A673 (cell line): ENCODE data around the gene COQ8A. TPM values are rescaled to one million over a fixed set of nuclear protein-coding genes. Genes with fewer than 3 reads are reported as not detected.

ENCODE experiments used
- BruUV-seq: library from RNA; stranded (reverse); fragments of 400-500 nt; replicated peaks from 2 replicates; lab custom pipeline; 2021; lab: Mats Ljungman, UMichigan
- CTCF ChIA-PET: fragments of 300-600 bp; sonication (Branson Sonifier 250); formaldehyde crosslinking; loops from one replicate; lab custom pipeline; 2022; ENCODE audit warnings: antibody characterized with exemption; lab: Charles Lee
- POLR2A ChIA-PET: fragments of 300-600 bp; sonication (Branson Sonifier 250); formaldehyde crosslinking; loops from one replicate; lab custom pipeline; 2022; ENCODE audit warnings: antibody characterized with exemption; ENCODE audit not compliant: low non-redundant PET; lab: Charles Lee
- DNase-seq: peaks from one replicate; pipeline ENCODE4 v3.0.0-alpha.2; 2015; ENCODE audit warnings: low spot score
- H3K27ac ChIP-seq: fragments of 200-600 bp; sonication (generic); 2 replicates; pipeline ENCODE4 v1.5.1; 2016; ENCODE audit warnings: mixed run types, low read depth, mild to moderate bottlenecking, mixed read lengths, antibody characterized with exemption, low read length; ENCODE audit not compliant: poor library complexity, severe bottlenecking
- H3K27me3 ChIP-seq: fragments of 200-600 bp; sonication (generic); replicated peaks from 2 replicates; pipeline ENCODE4 v1.6.1; 2017; ENCODE audit warnings: mixed run types, low read depth, mild to moderate bottlenecking, mixed read lengths, antibody characterized with exemption, low read length; ENCODE audit not compliant: insufficient read depth, poor library complexity
- H3K36me3 ChIP-seq: fragments of 200-600 bp; sonication (generic); 2 replicates; pipeline ENCODE4 v1.6.1; 2016; ENCODE audit warnings: mixed run types, mild to moderate bottlenecking, mixed read lengths, antibody characterized with exemption, low read length; ENCODE audit not compliant: insufficient read depth, poor library complexity, severe bottlenecking
- H3K4me1 ChIP-seq: fragments of 200-600 bp; sonication (generic); 2 replicates; pipeline ENCODE4 v1.6.1; 2017; ENCODE audit warnings: mixed run types, mild to moderate bottlenecking, mixed read lengths, antibody characterized with exemption, low read length; ENCODE audit not compliant: insufficient read depth, poor library complexity, severe bottlenecking
- H3K4me3 ChIP-seq: fragments of 200-600 bp; sonication (generic); 2 replicates; pipeline ENCODE4 v1.5.1; 2016; ENCODE audit warnings: low read depth, mixed run types, mild to moderate bottlenecking, mixed read lengths, low read length; ENCODE audit not compliant: poor library complexity, severe bottlenecking
- H3K9me3 ChIP-seq: fragments of 200-600 bp; sonication (generic); 2 replicates; pipeline ENCODE4 v1.6.1; 2016; ENCODE audit warnings: mixed run types, low read depth, mild to moderate bottlenecking, mixed read lengths, antibody characterized with exemption, low read length; ENCODE audit not compliant: poor library complexity, severe bottlenecking
- EZH2 ChIP-seq: fragments of 200-600 bp; sonication (generic); IDR thresholded peaks from 2 replicates; pipeline ENCODE4 v1.6.1; 2017; ENCODE audit warnings: borderline replicate concordance, low read depth, mild to moderate bottlenecking, mixed read lengths, antibody characterized with exemption, low read length; ENCODE audit not compliant: poor library complexity, severe bottlenecking
- intact Hi-C: fragments of 100-400 bp; cut with micrococcal nuclease; formaldehyde crosslinking; loops from one replicate; pipeline ENCODE4 v1.10.0; 2022; ENCODE audit not compliant: unreplicated experiment
- total RNA-seq: library from RNA; stranded (reverse); gene quantifications from 2 replicates; pipeline ENCODE4 v1.2.3, GENCODE V29; 2021
- TF ChIP-seq, protein P1 (sequence below): fragments of 300-800, 200-600 bp; sonication (generic); conservative IDR thresholded peaks from 2 replicates; pipeline ENCODE4 v1.5.1; 2017; ENCODE audit warnings: low read depth, mild to moderate bottlenecking, antibody characterized with exemption, low read length, moderate library complexity, mixed read lengths

The COQ8A gene
- total RNA-seq, 1 experiment from 2014 or later = 7.7 TPM

DNA sequence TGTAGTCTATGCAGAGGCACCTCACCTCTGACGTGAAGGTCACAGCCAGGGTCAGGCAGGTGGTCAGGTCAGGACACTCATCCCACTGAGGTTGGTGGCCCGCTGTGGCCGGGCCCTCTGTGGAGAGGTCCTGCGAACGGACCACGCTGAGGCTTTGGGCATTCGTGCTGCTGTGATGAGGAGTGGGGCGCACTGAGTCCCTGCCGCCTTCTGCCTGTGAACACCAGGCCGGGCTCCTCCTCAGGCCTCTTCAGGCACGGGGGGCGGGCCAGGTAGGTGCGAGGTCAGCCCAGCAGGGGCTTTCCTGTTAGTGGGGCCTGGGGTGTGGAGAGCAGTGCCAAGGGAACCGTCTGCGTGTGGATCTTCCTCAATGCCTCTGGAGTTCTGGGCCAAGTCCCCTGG, 39.0 kb downstream of the COQ8A start:
- POLR2A ChIA-PET = no interaction called here
- no peak for DNase-seq
- CTCF ChIA-PET = no interaction called here
- Histone ChIP-seq H3K27me3 (no peaks in the 10 kb centered on the region), H3K4me3 (no peak overlapping the region), H3K9me3 (no peaks in the 10 kb centered on the region), H3K36me3 (no peaks in the 10 kb centered on the region), H3K4me1 (no peaks in the 10 kb centered on the region), H3K27ac (no peak overlapping the region)
- no TSS peak for BruUV-seq
- intact Hi-C loops = no loop called here
- no peak for TF ChIP-seq EZH2
- TF ChIP-seq, protein P1, sequence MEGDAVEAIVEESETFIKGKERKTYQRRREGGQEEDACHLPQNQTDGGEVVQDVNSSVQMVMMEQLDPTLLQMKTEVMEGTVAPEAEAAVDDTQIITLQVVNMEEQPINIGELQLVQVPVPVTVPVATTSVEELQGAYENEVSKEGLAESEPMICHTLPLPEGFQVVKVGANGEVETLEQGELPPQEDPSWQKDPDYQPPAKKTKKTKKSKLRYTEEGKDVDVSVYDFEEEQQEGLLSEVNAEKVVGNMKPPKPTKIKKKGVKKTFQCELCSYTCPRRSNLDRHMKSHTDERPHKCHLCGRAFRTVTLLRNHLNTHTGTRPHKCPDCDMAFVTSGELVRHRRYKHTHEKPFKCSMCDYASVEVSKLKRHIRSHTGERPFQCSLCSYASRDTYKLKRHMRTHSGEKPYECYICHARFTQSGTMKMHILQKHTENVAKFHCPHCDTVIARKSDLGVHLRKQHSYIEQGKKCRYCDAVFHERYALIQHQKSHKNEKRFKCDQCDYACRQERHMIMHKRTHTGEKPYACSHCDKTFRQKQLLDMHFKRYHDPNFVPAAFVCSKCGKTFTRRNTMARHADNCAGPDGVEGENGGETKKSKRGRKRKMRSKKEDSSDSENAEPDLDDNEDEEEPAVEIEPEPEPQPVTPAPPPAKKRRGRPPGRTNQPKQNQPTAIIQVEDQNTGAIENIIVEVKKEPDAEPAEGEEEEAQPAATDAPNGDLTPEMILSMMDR = no peak

DNA sequence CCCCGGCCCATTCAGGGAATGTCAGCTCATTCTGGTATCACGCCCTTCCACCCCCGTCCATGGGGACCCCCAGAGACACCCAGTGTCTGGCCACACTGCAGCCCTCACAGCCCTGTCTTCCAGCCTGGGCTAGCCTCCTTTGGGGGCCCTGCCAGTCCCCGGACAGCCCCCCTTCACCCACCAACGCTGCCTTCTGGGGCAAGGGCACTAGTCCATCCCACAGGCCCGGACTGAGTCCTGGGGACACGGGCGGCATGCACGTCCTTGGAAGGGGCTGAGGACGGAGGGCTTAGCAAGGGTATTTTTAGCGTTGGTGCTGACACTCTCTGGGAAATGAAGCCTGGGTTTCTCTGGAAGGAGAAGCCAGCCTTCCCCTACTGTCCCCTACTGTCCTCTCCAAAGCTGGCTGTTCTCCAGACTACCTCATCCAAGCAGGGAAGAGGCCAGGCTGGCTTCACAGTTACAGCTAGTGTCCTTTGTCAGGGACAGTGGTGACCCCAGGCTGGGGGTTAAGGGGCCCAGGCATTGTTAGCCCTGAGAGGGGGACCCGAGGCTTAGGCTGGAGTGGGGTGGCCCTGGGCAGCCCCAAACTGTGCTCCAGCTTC, 39.5 kb downstream of the COQ8A start:
- BruUV-seq = no TSS peak
- TF ChIP-seq, protein P1 = no peak
- DNase-seq = no peak
- no peak overlapping the region for H3K4me3 ChIP-seq
- intact Hi-C loops = no loop called here
- no peaks in the 10 kb centered on the region for H3K36me3 ChIP-seq
- ChIA-PET POLR2A (no interaction called here), CTCF (no interaction called here)
- H3K4me1 ChIP-seq = no peaks in the 10 kb centered on the region
- H3K27me3 ChIP-seq = no peaks in the 10 kb centered on the region
- H3K27ac ChIP-seq = no peak overlapping the region
- H3K9me3 ChIP-seq = no peaks in the 10 kb centered on the region

DNA sequence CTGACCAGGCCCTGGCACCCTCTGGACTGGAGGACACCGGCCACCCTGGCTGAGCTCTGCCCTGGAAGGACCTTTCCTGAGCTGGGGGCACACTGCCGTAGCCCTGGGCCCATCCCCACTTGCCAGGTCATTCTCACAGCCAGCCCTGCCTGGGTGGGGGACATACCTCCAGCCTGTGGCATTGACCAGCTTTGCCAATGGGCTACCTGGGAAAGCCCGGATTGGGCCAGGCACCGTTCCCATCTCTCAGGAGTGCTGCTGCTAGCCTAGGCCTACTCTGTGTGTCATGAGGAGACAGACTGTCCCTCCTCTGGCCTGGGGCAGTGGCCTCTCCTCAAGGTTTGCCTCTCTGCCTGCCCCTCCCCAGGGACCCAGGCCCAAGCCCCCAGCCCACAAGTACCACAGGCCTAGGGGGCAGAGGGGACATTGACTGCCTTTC, 40.0 kb downstream of the COQ8A start:
- no peaks in the 10 kb centered on the region for H3K4me1 ChIP-seq
- BruUV-seq = no TSS peak
- no peaks in the 10 kb centered on the region for H3K27me3 ChIP-seq
- no peak overlapping the region for H3K4me3 ChIP-seq
- TF ChIP-seq, protein P1 = no peak
- no peak for TF ChIP-seq EZH2
- ChIA-PET POLR2A (no interaction called here), CTCF (no interaction called here)
- H3K36me3 ChIP-seq = no peaks in the 10 kb centered on the region
- DNase-seq = no peak
- H3K9me3 ChIP-seq = no peaks in the 10 kb centered on the region
- no peak overlapping the region for H3K27ac ChIP-seq
- intact Hi-C loops = no loop called here
